K562 (cell line): ENCODE data around the gene MTPN. TPM values are rescaled to one million over a fixed set of nuclear protein-coding genes. Genes with fewer than 3 reads are reported as not detected.

Experiments
- ARNT ChIP-seq, 2 experiments: fragments of 450-650 bp; IDR thresholded peaks; 2 replicates each; pipeline ENCODE4 v1.6.1; 2016; ENCODE audit warnings: mild to moderate bottlenecking in 1 of 2
- BACH1 ChIP-seq: fragments of 200-800 bp; sonication (Bioruptor generic); IDR thresholded peaks from 2 replicates; pipeline ENCODE4 v1.6.1; 2016; ENCODE audit warnings: missing genetic modification characterization, missing compliant biosample characterization
- BHLHE40 ChIP-seq: IDR thresholded peaks from 2 replicates; pipeline ENCODE4 v1.6.1; 2011; ENCODE audit warnings: low read length, improper control_type of control experiment
- FOXA1 ChIP-seq: fragments of 450-650 bp; IDR thresholded peaks from 2 replicates; pipeline ENCODE4 v1.6.1; 2016; ENCODE audit warnings: mild to moderate bottlenecking, borderline replicate concordance
- HDGF ChIP-seq: fragments of 450-650 bp; IDR thresholded peaks from 2 replicates; pipeline ENCODE4 v1.6.1; 2016
- KDM5B ChIP-seq: fragments of 200-600 bp; sonication (generic); IDR thresholded peaks from 2 replicates; pipeline ENCODE4 v1.6.1; 2012; ENCODE audit warnings: low read depth, mild to moderate bottlenecking, moderate library complexity, low read length, control low read depth, inconsistent platforms; ENCODE audit not compliant: insufficient replicate concordance
- LEF1 ChIP-seq: fragments of 450-650 bp; IDR thresholded peaks from 2 replicates; pipeline ENCODE4 v1.6.1; 2016; ENCODE audit warnings: mild to moderate bottlenecking
- PML ChIP-seq: IDR thresholded peaks from 2 replicates; pipeline ENCODE4 v1.6.1; 2012; ENCODE audit warnings: low read length, inconsistent platforms
- SMARCA4 ChIP-seq: fragments of 450-650 bp; IDR thresholded peaks from 2 replicates; pipeline ENCODE4 v1.6.1; 2016
- SMARCC2 ChIP-seq: fragments of 450-650 bp; IDR thresholded peaks from 2 replicates; pipeline ENCODE4 v1.6.1; 2017; ENCODE audit warnings: antibody characterized with exemption, moderate library complexity, mild to moderate bottlenecking, low read depth
- SNAPC5 ChIP-seq: fragments of 250-450 bp; sonication (Bioruptor Pico); IDR thresholded peaks from 2 replicates; pipeline ENCODE4 v1.8.0; 2021; ENCODE audit warnings: moderate library complexity, mild to moderate bottlenecking, inconsistent platforms
- SOX6 ChIP-seq: fragments of 450-650 bp; IDR thresholded peaks from 2 replicates; pipeline ENCODE4 v1.6.1; 2014; ENCODE audit warnings: mild to moderate bottlenecking
- STAT5A ChIP-seq: IDR thresholded peaks from 2 replicates; pipeline ENCODE4 v1.6.1; 2012; ENCODE audit warnings: low read length, inconsistent platforms, borderline replicate concordance
- TAF15 ChIP-seq: fragments of 200-400 bp; formaldehyde crosslinking; IDR thresholded peaks from 2 replicates; pipeline ENCODE4 v1.6.1; 2017; ENCODE audit warnings: mild to moderate bottlenecking, low read depth, low read length, moderate library complexity
- TCF7L2 ChIP-seq: fragments of 150-350 bp; IDR thresholded peaks from 2 replicates; pipeline ENCODE4 v1.6.1; 2016; ENCODE audit warnings: low read depth, mild to moderate bottlenecking, low read length, moderate library complexity
- THRAP3 ChIP-seq: fragments of 450-650 bp; IDR thresholded peaks from 2 replicates; pipeline ENCODE4 v1.6.1; 2016; ENCODE audit warnings: mild to moderate bottlenecking, inconsistent platforms, borderline replicate concordance
- ZBTB9 ChIP-seq: fragments of 450-650 bp; formaldehyde crosslinking; IDR thresholded peaks from 2 replicates; pipeline ENCODE4 v1.4.0; 2020; ENCODE audit warnings: mild to moderate bottlenecking, moderate library complexity
- ZNF280A ChIP-seq: fragments of 450-650 bp; IDR thresholded peaks from 2 replicates; pipeline ENCODE4 v1.6.1; 2018; ENCODE audit warnings: mild to moderate bottlenecking, low read depth; ENCODE audit not compliant: partially characterized antibody
- ZNF584 ChIP-seq: fragments of 200-800 bp; sonication (Bioruptor generic); IDR thresholded peaks from 2 replicates; pipeline ENCODE4 v1.6.1; 2016; ENCODE audit warnings: low read depth, mild to moderate bottlenecking, missing genetic modification characterization, missing compliant biosample characterization
- ZNF586 ChIP-seq: fragments of 450-650 bp; formaldehyde crosslinking; conservative IDR thresholded peaks from 2 replicates; pipeline ENCODE4 v1.4.0; 2020; ENCODE audit warnings: mild to moderate bottlenecking, moderate library complexity
- ZNF668 ChIP-seq: fragments of 250-450 bp; sonication (Bioruptor Pico); IDR thresholded peaks from 2 replicates; pipeline ENCODE4 v1.8.0; 2022; ENCODE audit warnings: mild to moderate bottlenecking, inconsistent platforms
- polyA plus RNA-seq, 8 experiments: library from polyadenylated mRNA; depleted of rRNA in 4 of 8; stranded (reverse) in 5 of 8; unstranded in 3 of 8; fragments of >200 nt; fragmentation: Nextera tagmentation in 2 of 8; fragmentation: Illumina TruSeq in 1 of 8; extraction: Ambion mirVana in 2 of 8; extraction: Trizol in 1 of 8; gene quantifications; 2 replicates each; pipeline versions ENCODE4 v1.2.1 to v1.2.3, GENCODE V29; 2011 to 2014; ENCODE audit warnings: inconsistent platforms in 1 of 8, missing spikeins in 1 of 8
- total RNA-seq, 7 experiments: library from RNA; depleted of rRNA in 6 of 7; stranded (reverse); fragments of >200 nt in 6 of 7; fragmentation: Illumina TruSeq in 2 of 7; extraction: Trizol in 2 of 7; gene quantifications; 2 replicates each; pipeline versions ENCODE4 v1.2.1 to v1.2.3, GENCODE V29; 2011 to 2021; ENCODE audit warnings: low replicate concordance in 1 of 7
- TF ChIP-seq, protein P1 (sequence below): sonication (generic); formaldehyde crosslinking; IDR thresholded peaks from 2 replicates; pipeline ENCODE4 v1.8.1; 2023; ENCODE audit warnings: mild to moderate bottlenecking, missing genetic modification reagents, moderate library complexity
- TF ChIP-seq, protein P2 (sequence below), 2 experiments: fragments of 450-650 bp; IDR thresholded peaks; 2 replicates each; pipeline ENCODE4 v1.6.1; 2016

The MTPN gene
- total and polyA plus RNA-seq, 9 of the 15 experiments (the other 6 are each of a cell fraction or from before 2014, with no cell fraction given): 68.5 to 261 (median 156) TPM

DNA sequence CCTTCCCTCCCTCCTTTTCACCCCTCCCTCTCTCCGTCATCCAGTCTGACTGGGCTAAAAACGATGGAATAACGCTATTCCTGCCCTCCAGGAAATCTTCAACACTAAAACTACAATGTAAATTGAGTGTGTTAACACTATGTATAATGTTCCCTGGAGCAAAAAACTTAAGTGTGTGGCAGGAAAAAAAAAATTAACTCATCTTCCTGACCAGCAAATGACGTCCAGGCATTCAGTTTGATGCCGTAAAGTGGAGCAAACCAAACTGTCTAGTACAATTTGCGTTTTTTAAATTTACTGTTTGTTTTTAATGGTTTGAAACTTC, 545 bp upstream of the MTPN start (continued):
- TF ChIP-seq THRAP3: 0 out of 2 replicates have a peak, but pooled peaks have one; percentile 27
- TF ChIP-seq ZNF668: 0 out of 2 replicates have a peak, but pooled peaks have one; percentile 18
- TF ChIP-seq BHLHE40: 0 out of 2 replicates have a peak, but pooled peaks have one; percentile 0
- TF ChIP-seq LEF1: peak; percentile 46
- no peak for TF ChIP-seq FOXA1
- no peak for TF ChIP-seq SOX6
- 0 out of 2 replicates have a peak, but pooled peaks have one; percentile 42 for TF ChIP-seq HDGF
- no peak for TF ChIP-seq ZNF584
- TF ChIP-seq SMARCC2: peak; percentile 28; the same call in 1 of the 2 replicates
- TF ChIP-seq, protein P1, sequence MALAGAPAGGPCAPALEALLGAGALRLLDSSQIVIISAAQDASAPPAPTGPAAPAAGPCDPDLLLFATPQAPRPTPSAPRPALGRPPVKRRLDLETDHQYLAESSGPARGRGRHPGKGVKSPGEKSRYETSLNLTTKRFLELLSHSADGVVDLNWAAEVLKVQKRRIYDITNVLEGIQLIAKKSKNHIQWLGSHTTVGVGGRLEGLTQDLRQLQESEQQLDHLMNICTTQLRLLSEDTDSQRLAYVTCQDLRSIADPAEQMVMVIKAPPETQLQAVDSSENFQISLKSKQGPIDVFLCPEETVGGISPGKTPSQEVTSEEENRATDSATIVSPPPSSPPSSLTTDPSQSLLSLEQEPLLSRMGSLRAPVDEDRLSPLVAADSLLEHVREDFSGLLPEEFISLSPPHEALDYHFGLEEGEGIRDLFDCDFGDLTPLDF: 0 out of 2 replicates have a peak, but pooled peaks have one; percentile 55
- TF ChIP-seq SNAPC5 (CRISPR knock-in tag): no peak
- TF ChIP-seq ZNF586 (CRISPR knock-in tag): no peak
- TF ChIP-seq ZBTB9 (CRISPR knock-in tag): no peak
- peak; percentile 45; the same call in 1 of the 2 replicates for TF ChIP-seq BACH1 (tag)
- TF ChIP-seq, protein P2, sequence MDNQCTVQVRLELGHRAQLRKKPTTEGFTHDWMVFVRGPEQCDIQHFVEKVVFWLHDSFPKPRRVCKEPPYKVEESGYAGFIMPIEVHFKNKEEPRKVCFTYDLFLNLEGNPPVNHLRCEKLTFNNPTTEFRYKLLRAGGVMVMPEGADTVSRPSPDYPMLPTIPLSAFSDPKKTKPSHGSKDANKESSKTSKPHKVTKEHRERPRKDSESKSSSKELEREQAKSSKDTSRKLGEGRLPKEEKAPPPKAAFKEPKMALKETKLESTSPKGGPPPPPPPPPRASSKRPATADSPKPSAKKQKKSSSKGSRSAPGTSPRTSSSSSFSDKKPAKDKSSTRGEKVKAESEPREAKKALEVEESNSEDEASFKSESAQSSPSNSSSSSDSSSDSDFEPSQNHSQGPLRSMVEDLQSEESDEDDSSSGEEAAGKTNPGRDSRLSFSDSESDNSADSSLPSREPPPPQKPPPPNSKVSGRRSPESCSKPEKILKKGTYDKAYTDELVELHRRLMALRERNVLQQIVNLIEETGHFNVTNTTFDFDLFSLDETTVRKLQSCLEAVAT (IDR thresholded peaks at IDR 0.05): 0 out of 4 replicates have a peak, but pooled peaks of 1 of the 2 experiments have one; percentile 37
- no peak for TF ChIP-seq STAT5A
- TF ChIP-seq ZNF280A: no peak
- TF ChIP-seq TAF15: no peak
- TF ChIP-seq TCF7L2: peak; percentile 5; the same call in 1 of the 2 replicates
- TF ChIP-seq PML: no peak
- 0 out of 4 replicates have a peak, but pooled peaks of 1 of the 2 experiments have one; percentile 6 for TF ChIP-seq ARNT (IDR thresholded peaks at IDR 0.05)
- TF ChIP-seq SMARCA4: peak; percentile 47
- TF ChIP-seq KDM5B: no peak
